ENCODE measurements around the gene FARS2.

DNA sequence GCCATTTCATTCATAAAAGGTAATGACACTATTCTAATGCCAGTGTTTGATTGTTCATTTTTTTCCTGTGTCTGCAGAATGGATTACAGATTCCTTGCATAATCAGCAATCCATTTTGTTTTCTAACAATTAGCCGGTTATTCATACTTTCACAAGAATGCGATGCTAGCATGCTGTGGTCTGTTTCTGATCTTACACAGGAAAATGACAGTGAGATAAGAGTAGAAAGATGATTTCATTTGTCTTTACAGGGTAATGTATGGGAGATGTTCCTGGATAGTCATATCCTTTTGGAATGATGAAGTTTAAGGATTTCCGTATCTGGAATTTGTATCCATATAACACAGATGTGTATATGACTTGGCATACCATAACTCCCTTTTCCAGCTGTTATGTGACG lies 207.3 kb downstream of the FARS2 start:
- no peak for TF ChIP-seq ESRRA (IDR thresholded peaks at IDR 0.05; ENCODE audit: borderline replicate concordance, low read length)
- TF ChIP-seq, protein P1, sequence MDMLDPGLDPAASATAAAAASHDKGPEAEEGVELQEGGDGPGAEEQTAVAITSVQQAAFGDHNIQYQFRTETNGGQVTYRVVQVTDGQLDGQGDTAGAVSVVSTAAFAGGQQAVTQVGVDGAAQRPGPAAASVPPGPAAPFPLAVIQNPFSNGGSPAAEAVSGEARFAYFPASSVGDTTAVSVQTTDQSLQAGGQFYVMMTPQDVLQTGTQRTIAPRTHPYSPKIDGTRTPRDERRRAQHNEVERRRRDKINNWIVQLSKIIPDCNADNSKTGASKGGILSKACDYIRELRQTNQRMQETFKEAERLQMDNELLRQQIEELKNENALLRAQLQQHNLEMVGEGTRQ (IDR thresholded peaks at IDR 0.05), result no peak
- no peak for TF ChIP-seq POLR2A (IDR thresholded peaks at IDR 0.05; ENCODE audit: low read length)
- no peak for TF ChIP-seq MAFK (IDR thresholded peaks at IDR 0.05; ENCODE audit: partially characterized antibody)
- TF ChIP-seq, protein P2, sequence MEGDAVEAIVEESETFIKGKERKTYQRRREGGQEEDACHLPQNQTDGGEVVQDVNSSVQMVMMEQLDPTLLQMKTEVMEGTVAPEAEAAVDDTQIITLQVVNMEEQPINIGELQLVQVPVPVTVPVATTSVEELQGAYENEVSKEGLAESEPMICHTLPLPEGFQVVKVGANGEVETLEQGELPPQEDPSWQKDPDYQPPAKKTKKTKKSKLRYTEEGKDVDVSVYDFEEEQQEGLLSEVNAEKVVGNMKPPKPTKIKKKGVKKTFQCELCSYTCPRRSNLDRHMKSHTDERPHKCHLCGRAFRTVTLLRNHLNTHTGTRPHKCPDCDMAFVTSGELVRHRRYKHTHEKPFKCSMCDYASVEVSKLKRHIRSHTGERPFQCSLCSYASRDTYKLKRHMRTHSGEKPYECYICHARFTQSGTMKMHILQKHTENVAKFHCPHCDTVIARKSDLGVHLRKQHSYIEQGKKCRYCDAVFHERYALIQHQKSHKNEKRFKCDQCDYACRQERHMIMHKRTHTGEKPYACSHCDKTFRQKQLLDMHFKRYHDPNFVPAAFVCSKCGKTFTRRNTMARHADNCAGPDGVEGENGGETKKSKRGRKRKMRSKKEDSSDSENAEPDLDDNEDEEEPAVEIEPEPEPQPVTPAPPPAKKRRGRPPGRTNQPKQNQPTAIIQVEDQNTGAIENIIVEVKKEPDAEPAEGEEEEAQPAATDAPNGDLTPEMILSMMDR (IDR thresholded peaks at IDR 0.05), result no peak
- TF ChIP-seq, protein P3, sequence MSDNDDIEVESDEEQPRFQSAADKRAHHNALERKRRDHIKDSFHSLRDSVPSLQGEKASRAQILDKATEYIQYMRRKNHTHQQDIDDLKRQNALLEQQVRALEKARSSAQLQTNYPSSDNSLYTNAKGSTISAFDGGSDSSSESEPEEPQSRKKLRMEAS (IDR thresholded peaks at IDR 0.05), result no peak
- TF ChIP-seq ZNF302 (CRISPR knock-in tag; IDR thresholded peaks at IDR 0.05), result no peak
- TF ChIP-seq CEBPB (IDR thresholded peaks at IDR 0.05), result no peak
- TF ChIP-seq MYC (IDR thresholded peaks at IDR 0.05; ENCODE audit: borderline replicate concordance, low read length), result no peak
- no peak for TF ChIP-seq BHLHE40 (IDR thresholded peaks at IDR 0.05; ENCODE audit: low read depth, low read length)
- no peak for TF ChIP-seq SMC3 (IDR thresholded peaks at IDR 0.05)
- no peak for TF ChIP-seq ZSCAN20 (CRISPR knock-in tag; IDR thresholded peaks at IDR 0.05)

All from A549 (cell line).